G401 (cell line): ENCODE measurements around the gene TAS2R13. TPM values are rescaled to one million over a fixed set of nuclear protein-coding genes. Genes with fewer than 3 reads are reported as not detected.

Experiments used
- DNase-seq: peaks from one replicate; pipeline ENCODE4 v3.0.0-alpha.2; 2015; ENCODE audit warnings: low spot score
- in situ Hi-C: cut with HindIII; loops from 2 replicates; pipeline ENCODE4 v1.10.0; 2016; ENCODE audit warnings: low sequenced_read_pairs, mixed read lengths
- total RNA-seq: library from RNA; depleted of rRNA; stranded (reverse); fragments of >200 nt; shearing (Covaris generic); gene quantifications from 2 replicates; pipeline ENCODE4 v1.2.3, GENCODE V29; 2014; rRNA removed

The TAS2R13 gene
- total RNA-seq, result not detected in 2 replicates

DNA sequence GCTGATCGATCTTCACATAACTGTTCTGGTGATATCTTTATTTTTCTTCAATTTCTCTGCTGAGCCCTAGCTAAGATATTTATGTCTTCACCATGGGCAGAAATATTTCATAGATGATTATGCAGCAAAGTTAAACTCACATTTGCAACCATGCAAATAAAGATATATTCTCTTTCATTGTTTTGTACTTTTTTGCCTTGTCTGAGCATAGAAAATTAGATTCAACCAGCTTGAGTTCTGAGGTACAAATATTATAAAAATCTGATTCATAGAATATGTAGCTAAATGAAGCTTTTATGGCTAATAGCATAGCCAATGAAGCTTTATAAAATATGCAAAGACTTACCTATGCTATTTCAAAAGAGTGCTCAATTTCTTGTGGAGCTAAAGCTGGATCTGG, at the start of gene TAS2R13:
Gene TAS2R13 (minus strand): TSS at position 101 of the 400 bp plus-strand sequence. CDS start 264 bp downstream, outside the sequence.
- DNase-seq, result no peak
- in situ Hi-C loops, result no loop called here

DNA sequence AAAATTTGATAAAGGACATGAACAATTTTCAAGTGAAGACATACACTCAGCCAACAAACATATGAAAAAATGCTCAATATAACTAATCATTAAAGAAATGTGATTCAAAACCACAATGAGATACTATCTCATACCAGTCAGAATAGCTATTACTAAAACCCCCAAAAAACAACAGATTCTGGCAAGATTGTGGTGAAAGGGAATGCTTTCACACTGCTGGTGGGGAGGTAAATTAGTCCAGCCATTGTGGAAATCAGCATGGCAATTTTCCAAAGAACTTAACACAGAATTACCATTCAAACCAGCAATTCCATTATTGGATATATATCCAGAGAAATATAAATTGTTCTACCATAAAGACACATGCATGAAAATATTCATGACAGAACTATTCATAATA, 48.4 kb upstream of the TAS2R13 start:
- in situ Hi-C loops, result no loop called here
- DNase-seq, result no peak

DNA sequence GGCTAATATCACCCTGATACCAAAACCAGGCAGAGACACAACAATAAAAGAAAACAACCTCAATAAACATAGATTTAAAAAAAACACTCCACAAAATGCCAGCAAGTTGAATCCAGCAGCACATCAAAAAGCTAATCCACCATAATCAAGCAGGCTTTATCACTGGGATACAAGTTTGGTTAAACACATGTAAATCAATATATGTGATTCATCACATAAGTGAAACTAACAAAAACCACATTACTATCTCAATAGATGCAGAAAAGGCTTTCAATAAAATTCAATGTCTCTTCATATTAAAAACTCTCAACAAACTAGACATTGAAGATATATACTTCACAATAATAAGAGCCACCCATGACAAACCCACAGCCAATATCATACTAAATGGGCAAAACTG, 46.7 kb upstream of the TAS2R13 start:
- no peak for DNase-seq
- in situ Hi-C loops, result no loop called here

GRCh38 chr12:10952645-10953044, 43.3 kb upstream of the TAS2R13 start:
- in situ Hi-C loops, result no loop called here
- DNase-seq, result no peak

- in situ Hi-C loops, result no loop called here
- no peak for DNase-seq
Measured at GRCh38 chr12:10943167-10943566, 33.8 kb upstream of the TAS2R13 start.

DNA sequence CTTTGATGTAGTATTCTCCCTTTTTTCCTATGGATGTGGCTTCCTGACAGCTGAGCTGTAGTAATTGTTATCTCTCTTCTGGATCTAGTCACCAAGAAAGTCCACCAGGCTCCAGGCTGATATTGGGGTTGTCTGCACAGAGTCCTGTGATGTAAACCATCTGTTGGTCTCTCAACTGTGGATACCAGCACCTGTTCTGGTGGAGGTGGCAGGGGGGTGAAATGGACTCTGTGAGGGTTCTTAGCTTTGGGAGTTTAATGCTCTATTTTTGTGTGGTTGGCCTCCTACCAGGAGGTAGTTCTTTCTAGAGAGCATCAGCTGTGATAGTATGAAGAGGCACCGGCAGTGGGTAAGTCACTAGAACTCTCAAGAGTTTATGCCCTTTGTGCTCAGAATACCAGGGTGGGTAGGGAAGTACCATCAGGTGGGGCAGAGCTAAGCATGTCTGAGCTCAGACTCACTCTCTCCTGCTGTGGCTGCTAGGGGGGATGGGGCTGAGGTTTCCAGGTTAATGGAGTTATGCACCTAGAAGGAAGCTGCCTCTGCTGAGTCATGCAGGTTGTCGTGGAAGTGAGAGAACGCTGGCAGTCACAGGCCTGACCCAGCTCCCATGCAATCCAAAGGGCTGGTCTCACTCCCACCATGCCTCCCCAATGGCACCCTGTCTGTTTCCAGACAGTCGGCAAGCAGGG, 32.7 kb upstream of the TAS2R13 start:
- in situ Hi-C loops, result no loop called here
- no peak for DNase-seq

GRCh38 chr12:10941369-10941768, 32.0 kb upstream of the TAS2R13 start:
- in situ Hi-C loops, result no loop called here

DNA sequence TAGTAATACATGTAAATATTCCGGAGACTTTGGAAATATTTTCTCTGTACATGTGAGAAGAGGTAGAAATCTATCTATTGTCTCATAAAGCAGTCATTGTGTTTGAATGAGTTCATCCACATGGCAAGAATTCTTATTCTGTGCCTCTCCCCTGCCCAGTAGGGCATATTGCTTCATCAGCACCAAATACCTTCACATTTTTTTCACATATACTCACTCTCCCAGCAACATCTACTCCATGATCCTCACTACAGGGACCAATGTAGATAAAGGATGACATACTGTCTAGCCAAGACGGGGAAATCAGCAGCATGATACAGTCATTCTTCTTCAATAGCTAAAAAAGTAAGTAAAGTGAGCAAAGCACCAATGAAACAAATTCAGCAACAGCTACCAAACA, 31.0 kb upstream of the TAS2R13 start:
- in situ Hi-C loops, result no loop called here
- DNase-seq, result no peak

More at GRCh38 chr12:10941369-10941768, 32.0 kb upstream of the TAS2R13 start:
- DNase-seq, result no peak

DNA sequence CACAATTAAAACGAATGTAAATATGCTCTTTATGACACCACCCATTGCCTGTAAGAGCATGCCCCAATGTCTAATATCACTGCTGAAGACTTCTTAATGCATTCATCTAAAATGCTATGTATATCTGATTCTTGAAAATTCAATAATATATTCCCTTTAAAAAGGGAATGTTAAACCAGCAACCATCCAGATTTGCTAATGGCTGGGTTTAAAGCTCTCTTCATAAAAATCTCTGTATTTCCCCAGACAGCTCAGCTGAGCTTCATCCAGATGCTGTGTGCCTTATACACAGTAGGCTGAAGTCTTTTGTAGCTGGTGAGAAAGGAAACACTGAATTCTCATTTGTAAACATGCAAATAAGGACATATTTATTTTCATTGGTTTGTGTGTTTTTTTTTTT, 29.8 kb upstream of the TAS2R13 start, which contains the start of gene TAS2R14:
Gene TAS2R14 (minus strand): TSS at position 101 of the 400 bp plus-strand sequence. CDS start 56 bp downstream, at position 45.
- no peak for DNase-seq
- in situ Hi-C loops, result no loop called here

DNA sequence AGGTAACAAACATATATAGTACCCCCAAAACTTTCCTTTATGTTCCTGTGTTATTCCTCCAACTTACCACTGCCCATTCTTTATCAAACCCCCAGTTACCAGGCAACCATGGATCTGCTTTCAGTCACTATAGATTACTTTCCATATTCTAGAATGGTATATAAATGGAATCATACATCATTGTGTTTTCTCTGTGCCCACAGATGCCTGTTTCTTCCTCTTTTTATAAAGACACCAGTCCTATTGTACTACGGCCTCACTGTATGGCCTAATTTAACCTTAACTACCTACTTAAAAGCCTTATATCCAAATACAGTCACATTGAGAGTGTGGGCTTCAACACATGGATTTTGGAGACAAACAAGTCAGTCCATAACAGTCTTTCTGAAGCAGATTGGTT, 27.1 kb upstream of the TAS2R13 start:
- DNase-seq, result no peak
- in situ Hi-C loops, result no loop called here

GRCh38 chr12:10928746-10929286, 19.5 kb upstream of the TAS2R13 start, which contains the start of gene PRH2:
Gene PRH2, plus strand, starts transcription at chr12:10929236. Its CDS starts 38 bp downstream, at chr12:10929274.
- in situ Hi-C loops, result no loop called here
- no peak for DNase-seq

- no peak for DNase-seq
- in situ Hi-C loops, result no loop called here
Measured at GRCh38 chr12:10926269-10926668, 16.9 kb upstream of the TAS2R13 start.

DNA sequence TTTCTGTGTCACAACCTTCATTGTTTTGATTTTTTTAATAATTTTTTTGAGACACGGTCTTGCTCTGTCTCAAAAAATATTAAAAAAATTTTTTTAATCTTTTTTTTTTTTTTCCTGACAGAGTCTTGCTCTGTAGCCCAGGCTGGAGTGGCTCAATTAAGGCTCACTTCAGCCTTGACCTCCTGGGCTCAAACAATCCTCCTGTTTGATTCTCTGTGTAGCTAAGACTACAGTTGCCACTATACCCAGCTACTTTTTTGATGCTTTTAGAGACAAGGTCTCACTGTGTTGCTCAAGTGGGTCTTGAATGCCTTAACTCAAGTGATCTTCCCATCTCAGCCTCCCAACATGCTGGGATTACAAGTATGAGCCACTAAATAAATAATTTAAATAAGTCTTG, 10.4 kb upstream of the TAS2R13 start:
- in situ Hi-C loops, result no loop called here
- no peak for DNase-seq

- no peak for DNase-seq
- in situ Hi-C loops, result no loop called here
Measured at GRCh38 chr12:10910380-10910779, 1.0 kb upstream of the TAS2R13 start.

DNA sequence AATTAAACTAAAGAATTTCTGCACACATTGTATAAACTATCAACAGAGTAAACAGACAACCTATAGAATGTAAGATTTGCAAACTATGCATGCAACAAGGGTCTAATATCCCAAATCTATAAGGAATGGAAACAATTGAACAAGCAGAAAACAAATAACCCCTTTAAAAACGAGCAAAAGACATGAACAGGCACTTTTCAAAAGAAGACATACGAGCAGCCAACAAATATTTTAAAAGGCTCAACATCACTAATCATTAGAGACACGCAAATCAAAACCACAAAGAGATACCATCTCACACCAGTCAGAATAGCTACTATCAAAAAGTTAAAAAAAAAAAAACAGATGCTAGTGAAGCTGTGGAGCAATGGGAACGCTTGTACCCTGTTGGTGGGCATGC, 4.7 kb downstream of the TAS2R13 start:
- in situ Hi-C loops, result no loop called here
- no peak for DNase-seq

DNA sequence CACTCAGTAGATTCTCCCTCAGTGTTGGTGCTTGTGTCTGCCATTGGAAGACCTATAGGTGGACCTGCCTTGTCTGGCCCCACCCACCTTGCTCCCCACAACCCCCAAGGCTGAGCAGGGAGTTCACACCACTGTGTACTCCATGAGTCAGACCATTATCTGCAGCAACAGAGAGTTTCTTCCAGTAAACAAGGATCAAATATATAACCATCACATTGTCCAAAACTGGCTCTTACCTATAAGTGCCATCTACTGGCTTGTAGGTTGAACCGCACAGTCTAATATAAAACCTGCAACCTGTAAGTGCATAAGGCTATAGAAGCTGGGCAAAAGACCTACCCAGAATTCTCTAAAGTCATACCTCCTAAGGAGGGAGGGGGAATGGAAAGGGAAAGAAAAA, 7.9 kb downstream of the TAS2R13 start:
- in situ Hi-C loops, result no loop called here
- DNase-seq, result no peak

DNA sequence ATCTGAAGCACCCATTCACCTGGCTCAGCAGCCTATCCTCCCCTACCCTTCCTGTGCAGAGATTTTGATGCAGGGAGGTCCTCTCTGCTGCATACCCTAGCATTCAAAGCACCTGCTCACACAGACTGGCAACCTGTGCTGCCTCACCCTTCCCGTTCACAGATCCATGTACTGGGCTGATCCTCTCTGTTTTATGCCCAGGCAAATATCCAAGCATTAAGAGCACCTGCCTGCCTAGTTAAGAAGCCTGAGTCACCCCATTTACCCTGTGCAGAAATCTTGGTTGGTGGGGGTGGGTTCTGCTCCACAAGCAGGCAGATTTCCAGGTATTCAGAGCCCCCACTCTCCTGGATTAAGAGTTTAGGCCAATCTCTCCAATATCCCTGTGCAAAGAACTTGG, 8.4 kb downstream of the TAS2R13 start:
- DNase-seq, result no peak
- in situ Hi-C loops, result no loop called here

DNA sequence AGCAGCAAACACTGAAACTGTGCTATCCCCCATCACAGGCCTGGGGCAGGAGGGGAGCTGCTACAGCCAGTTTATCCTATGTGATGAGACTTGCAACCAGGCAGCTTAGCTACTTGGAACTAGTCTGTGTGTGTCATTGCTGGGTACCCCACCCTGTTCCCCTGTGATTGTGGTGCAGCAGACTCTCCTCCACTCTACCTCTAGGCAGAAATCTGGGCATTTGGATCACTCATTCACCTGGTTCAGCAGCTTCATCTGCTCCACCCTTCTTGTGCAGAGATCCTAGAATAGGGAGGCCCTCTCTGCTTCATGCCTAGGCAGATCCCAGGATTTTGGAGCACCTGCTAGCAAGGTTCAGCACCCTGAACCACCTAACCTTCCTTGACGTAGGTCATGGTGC, 8.8 kb downstream of the TAS2R13 start:
- in situ Hi-C loops, result no loop called here
- no peak for DNase-seq

DNA sequence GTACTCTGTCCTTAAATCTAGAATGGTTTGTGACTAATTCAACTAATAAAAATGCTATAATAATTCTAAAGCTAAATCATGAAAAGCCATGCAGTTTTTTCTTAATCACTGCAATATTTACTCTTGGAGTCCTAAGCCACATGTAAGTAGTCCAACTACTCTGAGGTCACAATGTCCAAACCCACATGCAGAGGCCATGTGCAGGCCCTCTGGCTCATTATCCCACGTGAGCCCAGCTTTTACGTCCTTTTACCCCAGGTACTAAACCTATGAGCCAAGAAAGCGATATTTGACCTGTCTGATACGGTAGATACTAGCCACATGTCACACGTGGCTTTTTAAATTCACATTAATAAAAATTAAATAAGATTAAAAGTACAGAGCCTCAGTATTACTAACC, 12.5 kb downstream of the TAS2R13 start:
- in situ Hi-C loops, result no loop called here

GRCh38 chr12:10891937-10892336, 17.4 kb downstream of the TAS2R13 start:
- no peak for DNase-seq
- in situ Hi-C loops, result no loop called here

More for the DNA sequence above, 12.5 kb downstream of the TAS2R13 start:
- DNase-seq, result no peak

GRCh38 chr12:10889226-10889625, 20.1 kb downstream of the TAS2R13 start:
- no peak for DNase-seq
- in situ Hi-C loops, result no loop called here
